B cell (primary cell): ENCODE results near the gene PPP1R13B. TPM values are rescaled to one million over a fixed set of nuclear protein-coding genes. Genes with fewer than 3 reads are reported as not detected.

Experiments
- ATAC-seq: fragments of 200-7000 bp; cut with Tn5 transposase; one replicate; pipeline ENCODE4 v1.10.0; 2021; ENCODE audit warnings: low read depth, mild to moderate bottlenecking, moderate number of reproducible peaks, moderate library complexity
- CTCF ChIA-PET: fragments of 350-600 bp; sonication (Branson Sonifier 250); formaldehyde crosslinking; loops from one replicate; lab custom pipeline; 2021; ENCODE audit warnings: antibody characterized with exemption, inconsistent platforms; lab: Charles Lee
- POLR2A ChIA-PET: fragments of 350-600 bp; sonication (Branson Sonifier 250); formaldehyde crosslinking; loops from one replicate; lab custom pipeline; 2021; ENCODE audit warnings: antibody characterized with exemption; lab: Charles Lee
- DNase-seq: peaks from one replicate; pipeline ENCODE4 v3.0.0; 2013
- H2AFZ ChIP-seq: 2 replicates; pipeline ENCODE4 v1.6.1; 2012; ENCODE audit warnings: mild to moderate bottlenecking, low read depth, low read length; ENCODE audit not compliant: insufficient read depth, poor library complexity, severe bottlenecking
- H3K27ac ChIP-seq, 2 donors: 1 replicate in 1 of 2; 2 replicates in 1 of 2; pipeline ENCODE4 v1.5.1; 2012 to 2013; ENCODE audit warnings: low read length in 2 of 2, mild to moderate bottlenecking in 2 of 2, moderate library complexity in 1 of 2
- H3K27me3 ChIP-seq, 4 experiments: fragments of 200-600 bp in 1 of 4; sonication (generic) in 1 of 4; replicated peaks in 1 of 4; 1 replicate in 2 of 4; 2 replicates in 2 of 4; pipeline versions ENCODE4 v1.6.1 to v1.7.0; 2013 to 2016; ENCODE audit warnings: low read length in 3 of 4, mild to moderate bottlenecking in 2 of 4, mixed read lengths in 1 of 4, moderate library complexity in 1 of 4; ENCODE audit not compliant: insufficient read depth in 4 of 4, control insufficient read depth in 3 of 4; ENCODE audit errors: control extremely low read depth in 1 of 4
- H3K36me3 ChIP-seq, 2 experiments: replicated peaks in 1 of 2; 1 replicate in 1 of 2; 2 replicates in 1 of 2; pipeline versions ENCODE4 v1.6.1 to v1.7.1; 2013; ENCODE audit warnings: low read length in 1 of 2; ENCODE audit not compliant: insufficient read depth in 2 of 2, control insufficient read depth in 1 of 2; ENCODE audit errors: control extremely low read depth in 1 of 2, extremely low read depth in 1 of 2
- H3K4me1 ChIP-seq, 2 donors: fragments of 200-600 bp in 1 of 2; sonication (generic) in 1 of 2; 1 replicate in 1 of 2; 2 replicates in 1 of 2; pipeline versions ENCODE4 v1.5.1 to v1.6.1; 2013 to 2017; ENCODE audit warnings: low read length in 2 of 2; ENCODE audit not compliant: control insufficient read depth in 2 of 2, insufficient read depth in 2 of 2
- H3K4me2 ChIP-seq: replicated peaks from 2 replicates; pipeline ENCODE3; 2012; ENCODE audit warnings: mild to moderate bottlenecking, low read depth, low read length; ENCODE audit not compliant: poor library complexity, severe bottlenecking
- H3K4me3 ChIP-seq, 5 experiments: fragments of 200-600 bp in 1 of 5; sonication (generic) in 1 of 5; 1 replicate in 3 of 5; 2 replicates in 2 of 5; pipeline versions ENCODE4 v1.5.1 to v1.7.0; 2011 to 2016; ENCODE audit warnings: low read length in 4 of 5, mild to moderate bottlenecking in 4 of 5, low read depth in 2 of 5, control low read depth in 1 of 5, moderate library complexity in 1 of 5; ENCODE audit not compliant: insufficient read depth in 1 of 5; ENCODE audit errors: control extremely low read depth in 1 of 5, extremely low read depth in 1 of 5
- H3K79me2 ChIP-seq: fragments of 200-600 bp; sonication (generic); one replicate; pipeline ENCODE4 v1.6.0; 2016; ENCODE audit warnings: low read length; ENCODE audit not compliant: control insufficient read depth, insufficient read depth
- H3K9ac ChIP-seq: fragments of 200-600 bp; sonication (generic); 2 replicates; pipeline ENCODE4 v1.6.1; 2017; ENCODE audit warnings: mild to moderate bottlenecking, low read length, moderate library complexity
- H3K9me3 ChIP-seq, 3 donors: one replicate each; pipeline versions ENCODE4 v1.6.1 to v1.7.1; 2013; ENCODE audit warnings: low read length in 2 of 3; ENCODE audit not compliant: control insufficient read depth in 2 of 3, insufficient read depth in 1 of 3; ENCODE audit errors: control extremely low read depth in 1 of 3
- H4K20me1 ChIP-seq: 2 replicates; pipeline ENCODE4 v1.6.0; 2012; ENCODE audit warnings: mild to moderate bottlenecking, low read length; ENCODE audit not compliant: insufficient read depth, control insufficient read depth, poor library complexity, severe bottlenecking
- H3K27ac Mint-ChIP-seq: one replicate; pipeline ENCODE4 v1.8.0; 2021; ENCODE audit warnings: mixed read lengths
- H3K27me3 Mint-ChIP-seq: one replicate; pipeline ENCODE4 v1.8.0; 2021; ENCODE audit warnings: mixed read lengths
- H3K4me1 Mint-ChIP-seq: one replicate; pipeline ENCODE4 v1.8.0; 2021; ENCODE audit warnings: mixed read lengths
- H3K4me3 Mint-ChIP-seq: one replicate; pipeline ENCODE4 v1.8.0; 2021; ENCODE audit warnings: mixed read lengths
- H3K9me3 Mint-ChIP-seq: one replicate; pipeline ENCODE4 v1.8.0; 2022; ENCODE audit warnings: mixed read lengths; ENCODE audit not compliant: insufficient read depth
- EZH2 ChIP-seq: IDR thresholded peaks from 2 replicates; pipeline ENCODE4 v1.6.1; 2012; ENCODE audit warnings: borderline replicate concordance, low read depth, mild to moderate bottlenecking, moderate library complexity, low read length; ENCODE audit not compliant: insufficient read depth, poor library complexity, severe bottlenecking
- WGBS: methylation state at CpG from one replicate; pipeline ENCODE4 v1.1.5; 2013; ENCODE audit warnings: missing lambda C conversion rate; ENCODE audit not compliant: insufficient coverage; 5-methylcytosine and 5-hydroxymethylcytosine counted together
- intact Hi-C: fragments of 100-400 bp; cut with micrococcal nuclease; formaldehyde crosslinking; loops from one replicate; pipeline ENCODE4 v1.10.0; 2022
- polyA plus RNA-seq: library from polyadenylated mRNA; depleted of rRNA; stranded (reverse); fragments of >200 nt; gene quantifications from 2 replicates; pipeline ENCODE4 v1.2.3, GENCODE V29; 2012
- total RNA-seq, 2 donors: library from RNA; stranded (reverse); fragments of 120-200 nt in 1 of 2; gene quantifications; 1 replicate in 1 of 2; 2 replicates in 1 of 2; pipeline versions ENCODE4 v1.2.3 to v1.2.4, GENCODE V29; 2013 to 2022
- TF ChIP-seq, protein P1 (sequence below): fragments of 200-600 bp; IDR thresholded peaks from one replicate; pipeline ENCODE4 v1.8.0; 2022; ENCODE audit warnings: antibody characterized with exemption, mild to moderate bottlenecking

The PPP1R13B gene
- total and polyA plus RNA-seq, 2 donors (not counting 1 experiment from before 2014, with no cell fraction given), result 10.1 to 27.7 TPM

DNA sequence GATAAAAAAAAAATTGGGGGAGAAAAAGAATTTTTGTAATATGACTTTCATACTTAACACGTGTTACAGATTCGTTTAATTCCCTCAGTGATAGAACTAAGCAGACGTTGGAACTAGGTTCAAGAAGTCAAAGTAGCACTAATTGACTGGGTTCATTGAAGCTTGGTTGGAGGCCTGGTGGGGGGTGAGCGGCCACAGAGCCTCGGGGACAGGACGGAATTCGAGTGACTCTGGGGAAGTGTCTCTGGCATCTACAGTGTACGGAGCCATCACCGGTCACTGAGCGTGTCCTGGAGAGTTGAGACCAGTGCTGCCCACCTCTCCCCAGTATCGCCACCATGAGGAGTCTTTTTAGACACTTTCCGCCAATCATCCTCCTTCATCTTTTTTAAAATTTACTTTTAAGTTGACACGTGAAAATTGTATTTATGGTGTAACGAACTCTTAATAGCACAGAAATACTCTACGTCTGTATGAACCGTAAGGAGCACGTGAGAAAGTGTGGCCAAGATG, 130.4 kb downstream of the PPP1R13B start:
- POLR2A ChIA-PET, result no interaction called here
- WGBS, result 84% methylated on average over 13 of the region's 17 CpGs
- Mint-ChIP-seq H3K27me3 (no peaks in the 10 kb centered on the region), H3K4me3 (peak overlapping the region; percentile 86), H3K9me3 (no peaks in the 10 kb centered on the region), H3K27ac (no peak overlapping the region), H3K4me1 (peaks cover 36% of the 10 kb centered on the region)
- peak overlapping the region; percentile 96 for H3K4me2 ChIP-seq
- intact Hi-C loops, result loop anchor here (5.0 kb wide), 1 partner anchor 1035 kb away; the partner anchor contains the start of gene SIVA1
- peaks cover 15 to 24% of the 10 kb centered on the region in 2 donors for H3K4me1 ChIP-seq
- H3K27ac ChIP-seq, result no peak overlapping the region
- no peaks in the 10 kb centered on the region for H3K36me3 ChIP-seq
- DNase-seq (no peak), ATAC-seq (no peak)
- CTCF ChIA-PET, result interaction anchor here (1.4 kb wide), 1 partner anchor 37 kb away, joined by 3 read pairs; no protein-coding TSS in a partner anchor
- peak overlapping the region in 3 of 5 experiments; percentile 60 to 82 (median 74) for H3K4me3 ChIP-seq
- H4K20me1 ChIP-seq, result peaks cover 38% of the 10 kb centered on the region
- TF ChIP-seq, protein P1, sequence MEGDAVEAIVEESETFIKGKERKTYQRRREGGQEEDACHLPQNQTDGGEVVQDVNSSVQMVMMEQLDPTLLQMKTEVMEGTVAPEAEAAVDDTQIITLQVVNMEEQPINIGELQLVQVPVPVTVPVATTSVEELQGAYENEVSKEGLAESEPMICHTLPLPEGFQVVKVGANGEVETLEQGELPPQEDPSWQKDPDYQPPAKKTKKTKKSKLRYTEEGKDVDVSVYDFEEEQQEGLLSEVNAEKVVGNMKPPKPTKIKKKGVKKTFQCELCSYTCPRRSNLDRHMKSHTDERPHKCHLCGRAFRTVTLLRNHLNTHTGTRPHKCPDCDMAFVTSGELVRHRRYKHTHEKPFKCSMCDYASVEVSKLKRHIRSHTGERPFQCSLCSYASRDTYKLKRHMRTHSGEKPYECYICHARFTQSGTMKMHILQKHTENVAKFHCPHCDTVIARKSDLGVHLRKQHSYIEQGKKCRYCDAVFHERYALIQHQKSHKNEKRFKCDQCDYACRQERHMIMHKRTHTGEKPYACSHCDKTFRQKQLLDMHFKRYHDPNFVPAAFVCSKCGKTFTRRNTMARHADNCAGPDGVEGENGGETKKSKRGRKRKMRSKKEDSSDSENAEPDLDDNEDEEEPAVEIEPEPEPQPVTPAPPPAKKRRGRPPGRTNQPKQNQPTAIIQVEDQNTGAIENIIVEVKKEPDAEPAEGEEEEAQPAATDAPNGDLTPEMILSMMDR, result no peak
- TF ChIP-seq EZH2, result no peak
- H3K79me2 ChIP-seq, result peaks cover 55% of the 10 kb centered on the region
- H2AFZ ChIP-seq, result no peak overlapping the region
- H3K9me3 ChIP-seq, result no peaks in the 10 kb centered on the region
- H3K27me3 ChIP-seq, result no peaks in the 10 kb centered on the region
- H3K9ac ChIP-seq, result no peak overlapping the region

DNA sequence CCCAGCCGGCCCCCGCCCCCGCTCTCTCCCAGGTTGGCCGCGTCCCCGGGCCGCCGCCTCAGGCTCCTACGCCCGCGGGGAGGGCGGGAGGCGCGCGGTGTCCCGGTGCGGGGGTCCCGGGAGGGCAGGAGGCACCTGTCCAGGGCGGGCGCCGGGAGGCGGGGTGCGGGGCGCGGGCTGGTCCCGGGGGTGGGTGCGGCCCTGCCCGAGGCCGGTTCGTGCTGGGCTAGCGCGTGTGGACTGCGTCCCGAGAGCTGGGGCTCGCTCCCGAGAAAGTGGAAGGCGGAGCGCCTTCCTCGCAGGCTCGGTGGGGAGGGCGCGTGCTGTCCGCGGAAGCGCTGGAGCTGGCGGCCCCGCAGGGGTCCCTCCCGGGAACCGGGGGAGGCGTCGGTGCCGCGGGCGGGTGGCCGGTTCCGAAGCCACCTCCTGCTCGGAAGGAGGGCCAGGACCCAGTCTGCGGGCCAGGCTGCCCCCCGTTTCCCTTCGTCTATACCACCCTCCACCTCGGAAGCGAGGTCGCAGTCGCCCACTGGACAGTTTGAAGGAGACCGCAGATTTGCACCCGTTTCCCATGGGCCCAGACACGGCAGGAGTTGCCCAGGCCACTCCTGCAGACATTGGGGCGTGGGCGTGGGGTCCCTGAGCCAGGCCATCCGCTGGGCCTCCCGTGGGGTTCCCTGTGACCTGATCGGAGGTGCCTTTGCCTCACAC, 131.1 kb downstream of the PPP1R13B start:
- Histone ChIP-seq H3K4me3 (peak overlapping the region; percentile 12 to 82 (median 60)), H3K27me3 (no peaks in the 10 kb centered on the region), H3K36me3 (no peaks in the 10 kb centered on the region), H3K27ac (no peak overlapping the region), H2AFZ (peak overlapping the region; percentile 75), H3K9me3 (no peaks in the 10 kb centered on the region), H3K4me1 (peaks cover 15 to 24% of the 10 kb centered on the region in 2 donors), H4K20me1 (peaks cover 36% of the 10 kb centered on the region), H3K4me2 (peak overlapping the region; percentile 96), H3K9ac (peak overlapping the region; percentile 76), H3K79me2 (peaks cover 56% of the 10 kb centered on the region)
- POLR2A ChIA-PET, result interaction anchor here (0.6 to 0.7 kb wide), 4 partner anchors 14 to 1430 kb away, joined by 3 to 4 read pairs (median 3); no protein-coding TSS in a partner anchor
- CTCF ChIA-PET, result interaction anchor here (1.4 kb wide), 1 partner anchor 37 kb away, joined by 4 read pairs; no protein-coding TSS in a partner anchor
- Mint-ChIP-seq H3K9me3 (no peaks in the 10 kb centered on the region), H3K4me3 (peak overlapping the region; percentile 86), H3K4me1 (peaks cover 36% of the 10 kb centered on the region), H3K27ac (peak overlapping the region; percentile 67), H3K27me3 (no peaks in the 10 kb centered on the region)
- intact Hi-C loops, result loop anchor here (5.0 kb wide), 1 partner anchor 1036 kb away; the partner anchor contains the start of gene SIVA1
- DNase-seq, result peak; percentile 33
- no peak for ATAC-seq
- TF ChIP-seq, protein P1, result no peak
- no peak for TF ChIP-seq EZH2
- WGBS, result 3% methylated on average over 72 of the region's 72 CpGs
